DOHH2 (cell line): Measurements from ENCODE around the gene OTOA.
A peak's percentile ranks its signal among the peaks of the same experiment; 100 is the strongest.

Source experiments
- H3F3A ChIP-seq: fragments of 200-600 bp; sonication (generic), shearing (Covaris generic); 2 replicates; pipeline ENCODE4 v1.6.0; 2016; ENCODE audit warnings: antibody characterized with exemption, mild to moderate bottlenecking; ENCODE audit not compliant: control insufficient read depth, insufficient read depth
- H3K27ac ChIP-seq: fragments of 200-600 bp; sonication (generic); 2 replicates; pipeline ENCODE4 v1.5.1; 2014; ENCODE audit warnings: low read depth, mild to moderate bottlenecking, low read length, moderate library complexity
- H3K27me3 ChIP-seq: fragments of 200-600 bp; sonication (generic); 2 replicates; pipeline ENCODE4 v1.6.1; 2014; ENCODE audit warnings: mild to moderate bottlenecking, low read length, mixed read lengths; ENCODE audit not compliant: control insufficient read depth
- H3K36me3 ChIP-seq: fragments of 200-600 bp; sonication (generic); 2 replicates; pipeline ENCODE4 v1.6.1; 2014; ENCODE audit warnings: mild to moderate bottlenecking, low read length, moderate library complexity, mixed read lengths; ENCODE audit not compliant: control insufficient read depth
- H3K4me1 ChIP-seq: fragments of 200-600 bp; sonication (generic); 2 replicates; pipeline ENCODE4 v1.6.1; 2014; ENCODE audit warnings: mild to moderate bottlenecking, low read length, mixed read lengths; ENCODE audit not compliant: control insufficient read depth
- H3K4me2 ChIP-seq: fragments of 200-600 bp; sonication (generic); 2 replicates; pipeline ENCODE4 v1.6.0; 2014; ENCODE audit warnings: mild to moderate bottlenecking, low read length, moderate library complexity
- H3K4me3 ChIP-seq: fragments of 200-600 bp; sonication (generic); 2 replicates; pipeline ENCODE4 v1.5.1; 2014; ENCODE audit warnings: mild to moderate bottlenecking, low read length, mixed read lengths
- H3K79me2 ChIP-seq: fragments of 200-600 bp; sonication (generic); 2 replicates; pipeline ENCODE4 v1.6.1; 2014; ENCODE audit warnings: mild to moderate bottlenecking, low read length, mixed read lengths; ENCODE audit not compliant: control insufficient read depth
- H3K9me2 ChIP-seq: fragments of 200-600 bp; sonication (generic); replicated peaks from 2 replicates; pipeline ENCODE4 v1.6.1; 2014; ENCODE audit warnings: mild to moderate bottlenecking, low read length, mixed read lengths; ENCODE audit not compliant: control insufficient read depth
- H3K9me3 ChIP-seq: fragments of 200-600 bp; sonication (generic); 2 replicates; pipeline ENCODE4 v1.6.1; 2014; ENCODE audit warnings: antibody characterized with exemption, low read length, mixed read lengths; ENCODE audit not compliant: control insufficient read depth, insufficient read depth
- H4K20me1 ChIP-seq: fragments of 200-600 bp; sonication (generic); 2 replicates; pipeline ENCODE4 v1.6.0; 2014; ENCODE audit warnings: low read depth, mild to moderate bottlenecking, antibody characterized with exemption, low read length, moderate library complexity; ENCODE audit not compliant: control insufficient read depth, insufficient read depth
- EZH2phosphoT487 ChIP-seq: fragments of 200-600 bp; sonication (generic); IDR thresholded peaks from 2 replicates; pipeline ENCODE4 v1.6.1; 2017; ENCODE audit warnings: borderline replicate concordance, mild to moderate bottlenecking, antibody characterized with exemption, low read length, moderate library complexity, mixed read lengths
- TF ChIP-seq, protein P1 (sequence below): fragments of 200-600 bp; sonication (generic); IDR thresholded peaks from one replicate; pipeline ENCODE4 v1.5.1; 2014; ENCODE audit warnings: antibody characterized with exemption, mild to moderate bottlenecking, low read depth, low read length; ENCODE audit not compliant: poor library complexity, severe bottlenecking

Gene OTOA

DNA sequence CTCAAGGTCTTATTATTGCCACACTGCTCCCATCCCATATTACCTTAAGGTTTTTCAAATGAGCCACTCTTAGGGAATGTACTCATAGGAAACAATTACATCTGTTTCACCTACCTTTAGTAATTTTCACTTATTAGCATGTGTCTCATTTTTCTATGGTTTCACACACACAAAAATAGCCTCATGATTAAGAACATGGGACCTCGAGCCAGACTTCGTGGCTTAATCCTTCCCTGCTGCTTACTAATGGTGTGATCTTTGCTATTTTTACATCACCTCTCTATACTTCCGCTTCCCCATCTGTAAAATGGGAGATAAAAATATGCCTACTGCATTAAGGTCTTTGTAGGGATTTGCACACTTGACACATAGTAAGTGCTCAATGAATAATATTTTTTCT, 38.5 kb downstream of the OTOA start:
- no peak overlapping the region for H3K4me2 ChIP-seq
- peaks cover 22% of the 10 kb centered on the region for H3K27me3 ChIP-seq
- peaks cover 7% of the 10 kb centered on the region; the same call in 1 of the 2 replicates for H3F3A ChIP-seq
- H3K9me3 ChIP-seq = no peaks in the 10 kb centered on the region
- peaks cover 17% of the 10 kb centered on the region for H3K4me1 ChIP-seq
- H3K27ac ChIP-seq = no peak overlapping the region
- no peaks in the 10 kb centered on the region for H3K36me3 ChIP-seq
- no peak overlapping the region for H3K4me3 ChIP-seq
- H3K79me2 ChIP-seq = no peaks in the 10 kb centered on the region
- TF ChIP-seq, protein P1, sequence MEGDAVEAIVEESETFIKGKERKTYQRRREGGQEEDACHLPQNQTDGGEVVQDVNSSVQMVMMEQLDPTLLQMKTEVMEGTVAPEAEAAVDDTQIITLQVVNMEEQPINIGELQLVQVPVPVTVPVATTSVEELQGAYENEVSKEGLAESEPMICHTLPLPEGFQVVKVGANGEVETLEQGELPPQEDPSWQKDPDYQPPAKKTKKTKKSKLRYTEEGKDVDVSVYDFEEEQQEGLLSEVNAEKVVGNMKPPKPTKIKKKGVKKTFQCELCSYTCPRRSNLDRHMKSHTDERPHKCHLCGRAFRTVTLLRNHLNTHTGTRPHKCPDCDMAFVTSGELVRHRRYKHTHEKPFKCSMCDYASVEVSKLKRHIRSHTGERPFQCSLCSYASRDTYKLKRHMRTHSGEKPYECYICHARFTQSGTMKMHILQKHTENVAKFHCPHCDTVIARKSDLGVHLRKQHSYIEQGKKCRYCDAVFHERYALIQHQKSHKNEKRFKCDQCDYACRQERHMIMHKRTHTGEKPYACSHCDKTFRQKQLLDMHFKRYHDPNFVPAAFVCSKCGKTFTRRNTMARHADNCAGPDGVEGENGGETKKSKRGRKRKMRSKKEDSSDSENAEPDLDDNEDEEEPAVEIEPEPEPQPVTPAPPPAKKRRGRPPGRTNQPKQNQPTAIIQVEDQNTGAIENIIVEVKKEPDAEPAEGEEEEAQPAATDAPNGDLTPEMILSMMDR = no peak
- no peak for TF ChIP-seq EZH2phosphoT487
- H4K20me1 ChIP-seq = no peaks in the 10 kb centered on the region
- no peaks in the 10 kb centered on the region for H3K9me2 ChIP-seq

DNA sequence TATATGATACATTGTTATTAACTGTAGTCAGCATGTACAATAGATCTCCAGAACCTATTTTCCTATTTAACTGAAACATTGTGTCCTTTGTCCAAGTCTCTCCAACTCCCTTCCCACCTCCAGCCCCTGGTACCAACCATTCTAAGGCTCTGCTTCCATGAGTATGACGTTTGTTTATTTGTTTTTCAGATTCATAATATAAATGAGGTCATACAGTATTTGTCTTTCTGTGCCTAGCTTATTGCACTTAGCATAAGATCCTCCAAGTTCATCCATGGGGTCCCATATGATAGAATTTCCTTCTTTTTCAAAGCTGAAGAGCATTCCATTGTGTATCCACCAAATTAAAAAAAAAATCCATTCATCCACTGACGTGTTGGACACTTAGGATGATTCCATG, 39.4 kb downstream of the OTOA start:
- Histone ChIP-seq H3K9me3 (no peaks in the 10 kb centered on the region), H4K20me1 (no peaks in the 10 kb centered on the region), H3K4me2 (peak overlapping the region; percentile 29)

GRCh38 chr16:21703589-21704174, 39.9 kb downstream of the OTOA start:
- Histone ChIP-seq H3K27ac (no peak overlapping the region), H3K4me2 (peak overlapping the region; percentile 29), H3K27me3 (peaks cover 17% of the 10 kb centered on the region), H3K9me2 (no peaks in the 10 kb centered on the region), H3K9me3 (no peaks in the 10 kb centered on the region), H3K36me3 (no peaks in the 10 kb centered on the region), H3K79me2 (no peaks in the 10 kb centered on the region), H3K4me1 (peaks cover 18% of the 10 kb centered on the region), H3F3A (peaks cover 7% of the 10 kb centered on the region; the same call in 1 of the 2 replicates), H3K4me3 (no peak overlapping the region), H4K20me1 (no peaks in the 10 kb centered on the region)
- TF ChIP-seq, protein P1 = no peak
- TF ChIP-seq EZH2phosphoT487 = no peak

More for the DNA sequence above, 39.4 kb downstream of the OTOA start:
- no peaks in the 10 kb centered on the region for H3K36me3 ChIP-seq
- no peaks in the 10 kb centered on the region for H3K79me2 ChIP-seq
- peaks cover 19% of the 10 kb centered on the region for H3K27me3 ChIP-seq
- H3F3A ChIP-seq = peaks cover 7% of the 10 kb centered on the region; the same call in 1 of the 2 replicates
- TF ChIP-seq EZH2phosphoT487 = no peak
- TF ChIP-seq, protein P1 = no peak
- H3K9me2 ChIP-seq = no peaks in the 10 kb centered on the region
- peaks cover 17% of the 10 kb centered on the region for H3K4me1 ChIP-seq
- H3K4me3 ChIP-seq = no peak overlapping the region
- no peak overlapping the region for H3K27ac ChIP-seq
